Endodermal cell (in vitro differentiated cells): ENCODE results near the gene PKP2. TPM values are rescaled to one million over a fixed set of nuclear protein-coding genes. Genes with fewer than 3 reads are reported as not detected.
A peak's percentile ranks its signal among the peaks of the same experiment; 100 is the strongest.

ENCODE experiments used
- DNase-seq: peaks from one replicate; pipeline ENCODE4 v3.0.0-alpha.2; 2017
- H3K27ac ChIP-seq: 2 replicates; pipeline ENCODE4 v1.5.1; 2013; ENCODE audit warnings: mild to moderate bottlenecking, low read depth, low read length, moderate library complexity
- H3K27me3 ChIP-seq: 2 replicates; pipeline ENCODE4 v1.6.1; 2013; ENCODE audit warnings: mild to moderate bottlenecking, low read length, moderate library complexity; ENCODE audit not compliant: insufficient read depth, control insufficient read depth, poor library complexity, severe bottlenecking
- H3K36me3 ChIP-seq: 2 replicates; pipeline ENCODE4 v1.7.0; 2013; ENCODE audit warnings: mild to moderate bottlenecking, low read length, moderate library complexity; ENCODE audit not compliant: control insufficient read depth, insufficient read depth
- H3K4me1 ChIP-seq: one replicate; pipeline ENCODE4 v1.7.0; 2013; ENCODE audit warnings: low read length; ENCODE audit not compliant: control insufficient read depth, insufficient read depth
- H3K4me3 ChIP-seq: 2 replicates; pipeline ENCODE4 v1.5.1; 2013; ENCODE audit warnings: mild to moderate bottlenecking, low read length, moderate library complexity
- H3K9ac ChIP-seq: 2 replicates; pipeline ENCODE4 v1.6.1; 2013; ENCODE audit warnings: mild to moderate bottlenecking, low read length, moderate library complexity; ENCODE audit not compliant: poor library complexity, severe bottlenecking; ENCODE audit errors: extremely low read depth
- H3K9me3 ChIP-seq: 2 replicates; pipeline ENCODE4 v1.6.1; 2013; ENCODE audit warnings: mild to moderate bottlenecking, low read length, moderate library complexity; ENCODE audit not compliant: control insufficient read depth
- H3K27ac Mint-ChIP-seq: 2 replicates; pipeline ENCODE4 v1.8.0; 2020; ENCODE audit warnings: mixed read lengths
- H3K27me3 Mint-ChIP-seq: 2 replicates; pipeline ENCODE4 v1.8.0; 2021; ENCODE audit warnings: mild to moderate bottlenecking, mixed read lengths; ENCODE audit not compliant: insufficient read depth
- H3K36me3 Mint-ChIP-seq: 2 replicates; pipeline ENCODE4 v1.8.0; 2020; ENCODE audit warnings: low read depth, mixed read lengths
- H3K4me1 Mint-ChIP-seq: 2 replicates; pipeline ENCODE4 v1.8.0; 2020; ENCODE audit warnings: mixed read lengths
- H3K4me3 Mint-ChIP-seq: 2 replicates; pipeline ENCODE4 v1.8.0; 2020; ENCODE audit warnings: mild to moderate bottlenecking, moderate library complexity, mixed read lengths
- H3K9me3 Mint-ChIP-seq: 2 replicates; pipeline ENCODE4 v1.8.0; 2020; ENCODE audit warnings: mild to moderate bottlenecking, mixed read lengths
- CTCF ChIP-seq: fragments of 200-600 bp; sonication (generic); conservative IDR thresholded peaks from 2 replicates; pipeline ENCODE4 v1.5.0; 2021; ENCODE audit warnings: antibody characterized with exemption, mild to moderate bottlenecking
- WGBS, 2 experiments: methylation state at CpG; one replicate each; pipeline versions ENCODE4 v1.1.5 to v1.1.7; 2013; ENCODE audit warnings: missing lambda C conversion rate in 2 of 2, mixed read lengths in 1 of 2; ENCODE audit not compliant: insufficient coverage in 1 of 2, insufficient read length in 1 of 2; 5-methylcytosine and 5-hydroxymethylcytosine counted together
- total RNA-seq, 2 donors: library from RNA; stranded (reverse); fragmentation: NEBNext Ultra II Directional in 1 of 2; extraction: Animal tissue kit (Norgen Biotek cat#: 25700) in 1 of 2; gene quantifications; 2 replicates in 1 of 2; 3 replicates in 1 of 2; pipeline ENCODE4 v1.2.1, GENCODE V29; 2021

PKP2 gene
- total RNA-seq, 2 donors from 2014 or later, result 62.5 to 124 TPM

- no peak for DNase-seq
- H3K9me3 Mint-ChIP-seq, result no peaks in the 10 kb centered on the region
- H3K4me1 Mint-ChIP-seq, result peaks cover 50% of the 10 kb centered on the region
- 94 to 95% methylated on average over 8 to 10 of the region's 10 CpGs for WGBS, 2 experiments
- Histone ChIP-seq H3K27ac (no peak overlapping the region), H3K9ac (no peak overlapping the region), H3K4me1 (peaks cover 4% of the 10 kb centered on the region), H3K4me3 (peak overlapping the region; percentile 94), H3K36me3 (no peaks in the 10 kb centered on the region), H3K27me3 (no peaks in the 10 kb centered on the region), H3K9me3 (no peaks in the 10 kb centered on the region)
- no peak for TF ChIP-seq CTCF
- H3K27me3 Mint-ChIP-seq, result peaks cover 2% of the 10 kb centered on the region
- peaks cover 2% of the 10 kb centered on the region for H3K36me3 Mint-ChIP-seq
- H3K27ac Mint-ChIP-seq, result no peak overlapping the region
- peak overlapping the region; percentile 71 for H3K4me3 Mint-ChIP-seq
These were observed 1.4 kb upstream of the PKP2 start for GRCh38 chr12:32897687-32898573.

- Histone ChIP-seq H3K9me3 (no peaks in the 10 kb centered on the region), H3K4me3 (peak overlapping the region; percentile 94), H3K27me3 (no peaks in the 10 kb centered on the region), H3K4me1 (no peaks in the 10 kb centered on the region), H3K27ac (no peak overlapping the region), H3K36me3 (no peaks in the 10 kb centered on the region), H3K9ac (peak overlapping the region; percentile 26)
- Mint-ChIP-seq H3K36me3 (peaks cover 2% of the 10 kb centered on the region), H3K27me3 (peaks cover 2% of the 10 kb centered on the region), H3K4me3 (peak overlapping the region; percentile 71), H3K9me3 (no peaks in the 10 kb centered on the region), H3K4me1 (peaks cover 51% of the 10 kb centered on the region), H3K27ac (peak overlapping the region; percentile 78)
- TF ChIP-seq CTCF, result no peak
- no peak for DNase-seq
- 6 to 19% methylated on average over 5 to 6 of the region's 6 CpGs for WGBS, 2 experiments
These were observed 669 bp upstream of the PKP2 start for GRCh38 chr12:32897281-32897610.

DNA sequence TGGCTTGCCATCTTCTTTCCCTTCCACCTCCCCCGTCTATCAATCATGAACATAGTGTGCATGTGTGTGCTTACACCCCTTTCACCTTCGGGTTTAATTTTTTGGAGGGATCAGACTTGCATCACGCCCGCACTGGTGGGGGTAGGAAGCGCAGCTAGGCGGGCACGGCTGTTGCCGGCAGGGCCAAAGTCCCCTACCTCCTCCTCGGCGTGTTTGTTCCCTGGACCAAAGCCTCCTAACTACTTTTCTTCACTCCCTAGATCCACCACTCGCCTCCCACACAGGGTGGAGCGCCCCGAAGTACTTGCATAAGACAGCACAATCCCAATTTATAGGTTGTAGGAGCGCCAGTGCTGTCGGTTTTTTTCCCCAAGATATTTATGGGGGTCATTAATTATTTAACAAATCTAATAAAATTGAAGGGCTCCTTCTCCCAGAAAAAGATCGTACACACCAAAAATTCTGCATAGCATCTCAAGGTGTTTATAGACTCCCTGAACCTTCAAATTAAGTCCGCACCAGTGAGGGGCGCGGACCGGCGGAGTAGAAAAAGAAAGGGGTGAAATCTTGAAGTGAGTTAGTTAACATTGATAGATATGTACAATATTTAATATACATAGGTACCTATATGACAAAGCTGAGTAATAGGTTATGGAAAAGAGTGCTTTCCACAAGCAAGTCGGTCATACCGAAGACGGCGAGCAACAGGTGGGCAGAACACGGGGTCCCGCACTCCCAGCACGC lies 717 bp downstream of the PKP2 start:
- Histone ChIP-seq H3K27me3 (no peaks in the 10 kb centered on the region), H3K9ac (peak overlapping the region; percentile 54), H3K4me1 (peaks cover 4% of the 10 kb centered on the region), H3K36me3 (no peaks in the 10 kb centered on the region), H3K27ac (no peak overlapping the region), H3K4me3 (peak overlapping the region; percentile 92), H3K9me3 (no peaks in the 10 kb centered on the region)
- Mint-ChIP-seq H3K4me3 (peak overlapping the region; percentile 71), H3K4me1 (peaks cover 56% of the 10 kb centered on the region), H3K36me3 (peaks cover 4% of the 10 kb centered on the region), H3K9me3 (no peaks in the 10 kb centered on the region), H3K27me3 (peaks cover 2% of the 10 kb centered on the region), H3K27ac (peak overlapping the region; percentile 48)
- DNase-seq, result peak; percentile 79
- 6 to 17% methylated on average over 6 to 28 of the region's 28 CpGs for WGBS, 2 experiments
- TF ChIP-seq CTCF, result peak; percentile 80
